Measurements from ENCODE around the gene RNF13. TPM values are rescaled to one million over a fixed set of nuclear protein-coding genes. Genes with fewer than 3 reads are reported as not detected.

Gene RNF13
- total and polyA plus RNA-seq, 2 of the 4 experiments (the other 2 are of a cell fraction): 12.8 to 29.8 TPM

- POLR2A ChIA-PET (ENCODE audit: unreplicated experiment): no interaction called here
- TF ChIP-seq MAZ (IDR thresholded peaks at IDR 0.05; ENCODE audit: borderline replicate concordance, low read depth, low read length) (no peak), NFE2L2 (IDR thresholded peaks at IDR 0.05; ENCODE audit: low read depth, low read length) (peak; percentile 20; the same call in 1 of the 2 replicates), CEBPB (IDR thresholded peaks at IDR 0.05; ENCODE audit: low read depth, low read length) (no peak), CHD1 (IDR thresholded peaks at IDR 0.05; ENCODE audit: low read depth, low read length) (no peak), POLR2A (IDR thresholded peaks at IDR 0.05; ENCODE audit: low read depth, low read length) (no peak), FOS (IDR thresholded peaks at IDR 0.05; ENCODE audit: low read depth, low read length) (peak; percentile 60), SMC3 (IDR thresholded peaks at IDR 0.05; ENCODE audit: low read depth, low read length) (no peak), USF2 (IDR thresholded peaks at IDR 0.05; ENCODE audit: low read depth, low read length) (no peak), RAD21 (IDR thresholded peaks at IDR 0.05; ENCODE audit: low read length) (no peak), RFX5 (IDR thresholded peaks at IDR 0.05; ENCODE audit: low read depth, low read length) (no peak), ELK1 (IDR thresholded peaks at IDR 0.05; ENCODE audit: borderline replicate concordance, low read depth, low read length) (no peak), MXI1 (IDR thresholded peaks at IDR 0.05; ENCODE audit: borderline replicate concordance, low read depth, low read length) (no peak), MAFK (IDR thresholded peaks at IDR 0.05; ENCODE audit: low read depth, low read length) (peak; percentile 23; the same call in 1 of the 2 replicates), CTCF (conservative IDR thresholded peaks at IDR 0.05; ENCODE audit: low read depth, low read length) (no peak), BHLHE40 (IDR thresholded peaks at IDR 0.05; ENCODE audit: low read depth, low read length) (no peak)
- H3K4me3 ChIP-seq (ENCODE audit: insufficient read depth, low read depth, low read length): no peak overlapping the region
- no peak overlapping the region for H2BK5ac ChIP-seq (ENCODE audit: low read depth, low read length, poor library complexity, severe bottlenecking)
- DNase-seq (peak; percentile 86), ATAC-seq (ENCODE audit: low read depth) (peak; percentile 90)
- H3K9ac ChIP-seq (ENCODE audit: low read depth, low read length): no peak overlapping the region
- in situ Hi-C loops (cut with MboI; ENCODE audit: low sequenced_read_pairs) (no loop called here), intact Hi-C loops (cut with micrococcal nuclease) (no loop called here), dilution Hi-C loops (cut with HindIII; ENCODE audit: low sequenced_read_pairs, unreplicated experiment) (no loop called here)
- no peak overlapping the region for H3K56ac ChIP-seq (ENCODE audit: extremely low read depth, insufficient read depth, low read length)
- no peak overlapping the region for H2BK15ac ChIP-seq (ENCODE audit: low read depth, low read length)
- no peaks in the 10 kb centered on the region for H4K20me1 ChIP-seq (ENCODE audit: insufficient read depth, low read length)
- WGBS, 2 experiments (ENCODE audit: extremely low coverage in 2 of 2, insufficient read length in 1 of 2): no CpG with 5 or more reads among the region's 2 CpGs
- H3K23ac ChIP-seq (ENCODE audit: low read depth, low read length): no peak overlapping the region
- peak overlapping the region; percentile 2 for H2AFZ ChIP-seq (replicated peaks; ENCODE audit: low read length, poor library complexity)
- no peak overlapping the region for H2BK120ac ChIP-seq (ENCODE audit: low read depth, low read length)
- H3K4me2 ChIP-seq (ENCODE audit: low read depth, low read length): no peak overlapping the region
- peaks cover 1% of the 10 kb centered on the region; the same call in 1 of the 2 replicates for H3K4me1 ChIP-seq (ENCODE audit: control insufficient read depth, insufficient read depth, low read length)
- no peak overlapping the region for H3K18ac ChIP-seq (ENCODE audit: low read depth, low read length)
- no peaks in the 10 kb centered on the region; the same call in none of the 2 replicates for H3K9me1 ChIP-seq (ENCODE audit: insufficient read depth, low read length)
- no peak overlapping the region for H2AK5ac ChIP-seq (ENCODE audit: low read depth, low read length)
- no peak overlapping the region for H2BK20ac ChIP-seq (ENCODE audit: low read depth, low read length)
- no peaks in the 10 kb centered on the region for H3K9me3 ChIP-seq (ENCODE audit: control insufficient read depth, insufficient read depth, low read length)
- no peak overlapping the region for H2AK9ac ChIP-seq (replicated peaks; ENCODE audit: low read depth, low read length, poor library complexity)
- CTCF ChIA-PET: interaction anchor here (1.0 kb wide), 1 partner anchor 18 kb away, joined by 3 read pairs; no protein-coding TSS in a partner anchor
- H3K36me3 ChIP-seq (ENCODE audit: control insufficient read depth, insufficient read depth, low read length): no peaks in the 10 kb centered on the region
- H4K91ac ChIP-seq (ENCODE audit: insufficient read depth, low read depth, low read length): no peak overlapping the region
- H3K27me3 ChIP-seq (ENCODE audit: control insufficient read depth, insufficient read depth, low read length): no peaks in the 10 kb centered on the region
- no TSS peak for BruUV-seq (replicated peaks)
- H3K79me1 ChIP-seq (ENCODE audit: low read depth in 1 of 2, low read length in 2 of 2): peaks cover 0 to 12% of the 10 kb centered on the region in 2 experiments; a peak in 2 of 4 replicates
- H3K14ac ChIP-seq (replicated peaks; ENCODE audit: low read depth, low read length): no peak overlapping the region
- H4K8ac ChIP-seq (ENCODE audit: low read depth in 2 of 2, low read length in 2 of 2): no peak overlapping the region
- no peak overlapping the region for H4K5ac ChIP-seq (ENCODE audit: low read depth, low read length)
- no peak overlapping the region for H3K4ac ChIP-seq (ENCODE audit: low read depth, low read length)
- H3K27ac ChIP-seq (ENCODE audit: insufficient read depth, low read length): no peak overlapping the region
These were observed 85.8 kb downstream of the RNF13 start for GRCh38 chr3:149898771-149899170.

Data from IMR-90 (cell line).